Adrenal gland (tissue), 12 donors: ENCODE results near the gene SMG5. TPM values are rescaled to one million over a fixed set of nuclear protein-coding genes. Genes with fewer than 3 reads are reported as not detected.

Experiments used
- DNase-seq, 7 donors: peaks; one replicate each; pipeline ENCODE4 v3.0.0-alpha.2; 2019 to 2020
- H3K27ac ChIP-seq, 5 donors: fragments of 200-600 bp; sonication (generic) in 4 of 5; 1 replicate in 3 of 5; 2 replicates in 2 of 5; pipeline versions ENCODE4 v1.5.1 to v1.8.0; 2016 to 2020; ENCODE audit warnings: mild to moderate bottlenecking in 1 of 5
- H3K27me3 ChIP-seq: fragments of 200-600 bp; 2 replicates; pipeline ENCODE4 v1.8.0; 2021
- H3K36me3 ChIP-seq, 2 donors: fragments of 200-600 bp; replicated peaks in 1 of 2; 1 replicate in 1 of 2; 2 replicates in 1 of 2; pipeline versions ENCODE4 v1.5.1 to v1.8.0; 2018 to 2022
- H3K4me1 ChIP-seq, 2 donors: fragments of 200-600 bp; replicated peaks in 1 of 2; 1 replicate in 1 of 2; 2 replicates in 1 of 2; pipeline versions ENCODE4 v1.5.1 to v1.8.0; 2018 to 2021
- H3K4me3 ChIP-seq, 4 donors: fragments of 200-600 bp; sonication (generic) in 3 of 4; one replicate each; pipeline ENCODE4 v1.5.1; 2016 to 2018
- H3K9me3 ChIP-seq, 3 donors: fragments of 200-600 bp; sonication (generic) in 1 of 3; replicated peaks in 1 of 3; 1 replicate in 2 of 3; 2 replicates in 1 of 3; pipeline versions ENCODE4 v1.5.1 to v1.8.0; 2016 to 2021
- POLR2A ChIP-seq, 2 donors: fragments of 450-650 bp; IDR thresholded peaks; one replicate each; pipeline ENCODE4 v1.6.1; 2017; ENCODE audit warnings: antibody characterized with exemption in 2 of 2, mild to moderate bottlenecking in 2 of 2, moderate library complexity in 1 of 2
- WGBS, 4 donors: extraction: QIAGEN DNeasy Blood & Tissue Kit in 2 of 4; methylation state at CpG; one replicate each; pipeline versions ENCODE4 v1.1.5 to v1.1.7; 2013 to 2017; 5-methylcytosine and 5-hydroxymethylcytosine counted together
- intact Hi-C, 2 donors: fragments of 100-400 bp; cut with DNase I; formaldehyde crosslinking; loops; one replicate each; pipeline versions ENCODE4 v1.14.1 to v1.15.0; 2022 to 2023
- polyA plus RNA-seq, 3 donors: library from polyadenylated mRNA; stranded (reverse); fragments of 200-250 nt in 2 of 3; fragments of 350-450 nt in 1 of 3; fragmentation: Illumina TruSeq in 1 of 3; extraction: RNeasy Lipid Tissue Mini Kit (QIAGEN cat#74804) in 1 of 3; gene quantifications; one replicate each; pipeline ENCODE4 v1.2.3, GENCODE V29; 2013 to 2014
- total RNA-seq, 9 donors: library from RNA; depleted of rRNA in 4 of 9; stranded (reverse); fragments of >200 nt in 4 of 9; fragments of 120-200 nt in 1 of 9; fragmentation: NEBNext Ultra II Directional in 1 of 9; extraction: Animal tissue kit (Norgen Biotek cat#: 25700) in 1 of 9; gene quantifications; one replicate each; pipeline versions ENCODE4 v1.1.0 to v1.2.4, GENCODE V29; 2013 to 2023
- TF ChIP-seq, protein P1 (sequence below), 6 experiments: fragments of 450-650 bp in 4 of 6; fragments of 200-600 bp in 2 of 6; sonication (generic) in 1 of 6; IDR thresholded peaks; 1 replicate in 5 of 6; 2 replicates in 1 of 6; pipeline versions ENCODE4 v1.5.1 to v1.8.0; 2016 to 2021; ENCODE audit warnings: antibody characterized with exemption in 6 of 6, mild to moderate bottlenecking in 2 of 6, moderate library complexity in 1 of 6
- donor health status: healthy with polysubstance abuse.
- donor health status: Bipolar disorder and iron deficiency.
- donor health status: DM: yes; HTN: yes; CAD: no.
- donor health status: DM: no; HTN: no; CAD: no.
- donor health status: DM: no; HTN: no; CAD: no.
- donor health status: DM: yes; HTN: yes; CAD: no.

SMG5 gene
- total and polyA plus RNA-seq, 12 donors: 25.5 to 110 (median 83.5) TPM

DNA sequence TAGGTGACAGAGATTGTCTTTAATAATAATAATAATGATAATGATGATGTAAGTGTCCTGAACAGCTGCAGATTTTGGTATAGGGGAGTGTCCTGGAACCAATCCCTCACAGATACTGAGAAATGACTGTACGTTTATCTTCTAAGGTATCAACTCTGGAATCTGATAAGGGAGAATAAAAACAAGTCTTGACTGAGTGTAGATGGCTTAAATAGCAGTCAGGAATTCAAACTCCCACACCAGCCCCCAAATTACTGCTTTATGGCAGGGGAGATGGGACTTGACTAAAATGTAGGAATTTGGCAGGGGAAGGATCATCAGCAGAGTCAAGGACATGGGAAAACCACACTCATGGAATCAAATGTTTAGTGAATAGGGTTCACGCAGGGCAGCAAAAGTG lies 22.6 kb upstream of the SMG5 start:
- Histone ChIP-seq H3K4me1 (peaks cover 16 to 17% of the 10 kb centered on the region in 2 donors), H3K27ac (no peak overlapping the region), H3K4me3 (no peak overlapping the region), H3K9me3 (no peaks in the 10 kb centered on the region), H3K27me3 (no peaks in the 10 kb centered on the region), H3K36me3 (peaks cover 0 to 30% of the 10 kb centered on the region in 2 donors)
- intact Hi-C loops: no loop called here
- 45 to 60% (median 54%) methylated on average over 2 of the region's 2 CpGs for WGBS, 4 donors
- DNase-seq: no peak
- TF ChIP-seq POLR2A (IDR thresholded peaks at IDR 0.05): no peak
- TF ChIP-seq, protein P1, sequence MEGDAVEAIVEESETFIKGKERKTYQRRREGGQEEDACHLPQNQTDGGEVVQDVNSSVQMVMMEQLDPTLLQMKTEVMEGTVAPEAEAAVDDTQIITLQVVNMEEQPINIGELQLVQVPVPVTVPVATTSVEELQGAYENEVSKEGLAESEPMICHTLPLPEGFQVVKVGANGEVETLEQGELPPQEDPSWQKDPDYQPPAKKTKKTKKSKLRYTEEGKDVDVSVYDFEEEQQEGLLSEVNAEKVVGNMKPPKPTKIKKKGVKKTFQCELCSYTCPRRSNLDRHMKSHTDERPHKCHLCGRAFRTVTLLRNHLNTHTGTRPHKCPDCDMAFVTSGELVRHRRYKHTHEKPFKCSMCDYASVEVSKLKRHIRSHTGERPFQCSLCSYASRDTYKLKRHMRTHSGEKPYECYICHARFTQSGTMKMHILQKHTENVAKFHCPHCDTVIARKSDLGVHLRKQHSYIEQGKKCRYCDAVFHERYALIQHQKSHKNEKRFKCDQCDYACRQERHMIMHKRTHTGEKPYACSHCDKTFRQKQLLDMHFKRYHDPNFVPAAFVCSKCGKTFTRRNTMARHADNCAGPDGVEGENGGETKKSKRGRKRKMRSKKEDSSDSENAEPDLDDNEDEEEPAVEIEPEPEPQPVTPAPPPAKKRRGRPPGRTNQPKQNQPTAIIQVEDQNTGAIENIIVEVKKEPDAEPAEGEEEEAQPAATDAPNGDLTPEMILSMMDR (IDR thresholded peaks at IDR 0.05): no peak

DNA sequence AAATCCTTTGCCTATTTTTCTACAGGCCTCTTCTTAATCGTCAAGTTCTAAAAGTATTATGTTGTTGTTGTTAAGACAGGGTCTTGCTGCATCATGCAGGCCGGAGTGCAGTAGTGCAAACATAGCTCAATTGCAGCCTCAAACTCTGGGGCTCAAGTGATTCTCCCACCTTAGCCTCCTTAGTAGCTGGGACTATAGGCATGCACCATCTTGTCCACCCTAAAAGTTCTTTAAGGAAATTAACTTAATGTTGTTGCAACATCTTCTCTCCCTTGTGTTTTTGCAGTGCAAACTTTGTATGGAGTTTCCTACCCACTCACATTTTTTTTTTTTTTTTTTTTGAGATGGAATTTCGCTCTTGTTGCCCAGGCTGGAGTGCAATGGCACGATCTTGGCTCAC lies 20.6 kb upstream of the SMG5 start:
- no peak for DNase-seq
- peaks cover 0 to 11% of the 10 kb centered on the region in 2 donors for H3K36me3 ChIP-seq
- 90 to 99% (median 97%) methylated on average over 3 to 4 of the region's 4 CpGs for WGBS, 4 donors
- H3K4me3 ChIP-seq: no peak overlapping the region
- H3K27me3 ChIP-seq: no peaks in the 10 kb centered on the region
- H3K4me1 ChIP-seq: peaks cover 4 to 6% of the 10 kb centered on the region in 2 donors
- intact Hi-C loops: no loop called here
- H3K27ac ChIP-seq: no peak overlapping the region
- H3K9me3 ChIP-seq: no peaks in the 10 kb centered on the region
- TF ChIP-seq POLR2A (IDR thresholded peaks at IDR 0.05): no peak
- TF ChIP-seq, protein P1 (IDR thresholded peaks at IDR 0.05): no peak

DNA sequence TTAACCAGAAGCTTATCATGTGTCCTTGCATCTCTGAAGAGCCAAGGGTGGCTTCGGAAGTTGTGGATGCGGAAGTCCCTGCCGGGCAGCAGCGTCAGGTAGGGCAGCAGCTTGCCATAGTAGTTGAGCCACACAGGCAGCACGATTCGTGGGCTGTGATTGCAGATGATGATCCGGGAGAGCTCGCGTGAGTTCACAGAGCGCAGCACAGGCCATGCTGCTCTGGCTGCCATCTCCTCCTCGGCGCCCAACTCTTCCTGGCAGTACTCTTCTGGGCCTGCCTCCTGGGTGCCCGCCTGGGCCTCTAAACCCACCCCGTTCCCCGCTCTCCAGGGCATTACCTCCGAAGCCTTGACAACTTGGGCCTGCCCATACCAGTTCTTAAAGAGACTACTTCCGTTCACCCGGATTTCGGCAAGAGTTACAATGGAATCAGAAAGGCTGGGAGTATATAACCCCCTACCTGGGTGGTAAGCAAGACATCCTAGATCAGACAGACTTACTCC lies 16.3 kb upstream of the SMG5 start, which contains the start of gene VHLL:
Gene VHLL (minus strand): TSS at position 456 of the 506 bp plus-strand sequence. CDS start 118 bp downstream, at position 338.
- no peak within 1 kb of the TSS for H3K27ac ChIP-seq
- H3K4me3 ChIP-seq: no peak within 1 kb of the TSS
- DNase-seq: no peak
- peaks cover 0 to 2% of the 10 kb centered on the region in 2 donors for H3K36me3 ChIP-seq
- no peak for TF ChIP-seq POLR2A (IDR thresholded peaks at IDR 0.05)
- TF ChIP-seq, protein P1 (IDR thresholded peaks at IDR 0.05): no peak
- intact Hi-C loops: no loop called here
- peaks cover 14 to 18% of the 10 kb centered on the region in 2 donors for H3K4me1 ChIP-seq
- H3K27me3 ChIP-seq: no peaks in the 10 kb centered on the region
- 86 to 90% (median 89%) methylated on average over 14 to 19 of the region's 19 CpGs for WGBS, 4 donors
- no peaks in the 10 kb centered on the region for H3K9me3 ChIP-seq

DNA sequence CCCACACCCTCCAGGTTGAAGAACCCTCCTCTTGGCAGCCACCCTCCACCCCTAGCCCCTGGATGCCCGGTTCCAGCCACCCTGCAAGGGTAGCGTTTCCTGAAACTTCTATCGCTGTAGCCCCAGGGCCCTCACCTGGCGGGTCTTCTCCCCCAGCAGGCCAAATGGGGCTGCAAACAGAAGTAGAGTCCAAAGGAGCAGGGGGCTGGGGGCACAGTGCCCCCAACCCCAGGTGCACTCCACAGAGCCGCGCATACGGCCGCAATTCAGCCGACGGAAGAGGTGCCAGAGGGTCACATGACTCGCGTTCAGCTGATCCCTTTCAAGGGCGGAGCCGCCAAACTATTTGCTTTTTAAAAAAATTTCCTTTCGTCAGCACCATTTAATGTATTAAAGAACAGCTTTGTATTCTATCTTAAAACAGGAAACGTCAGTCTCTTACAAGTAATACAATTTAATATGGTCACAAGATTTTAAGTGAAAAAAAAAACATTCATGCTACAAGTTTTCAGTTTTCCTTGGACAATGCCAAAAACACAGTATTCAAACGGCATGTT lies 12.8 kb upstream of the SMG5 start, which contains the start of gene GLMP:
Gene GLMP (minus strand): TSS at position 289 of the 557 bp plus-strand sequence. CDS start 34 bp downstream, at position 255.
- no peaks in the 10 kb centered on the region for H3K9me3 ChIP-seq
- WGBS, 4 donors: 0 to 2% (median 1%) methylated on average over 12 to 17 of the region's 17 CpGs
- TF ChIP-seq, protein P1 (IDR thresholded peaks at IDR 0.05): no peak
- TF ChIP-seq POLR2A (IDR thresholded peaks at IDR 0.05): no peak
- intact Hi-C loops: no loop called here
- DNase-seq: peak; percentile 63 to 81 (median 75)
- peak within 1 kb of the TSS; percentile 30 to 90 (median 70) for H3K4me3 ChIP-seq
- no peaks in the 10 kb centered on the region for H3K27me3 ChIP-seq
- H3K36me3 ChIP-seq: peaks cover 0 to 14% of the 10 kb centered on the region in 2 donors
- H3K27ac ChIP-seq: peak within 1 kb of the TSS in 4 of 5 donors; percentile 7 to 75 (median 64)
- peaks cover 22 to 36% of the 10 kb centered on the region in 2 donors for H3K4me1 ChIP-seq
